Activated CD4-positive, alpha-beta T cell treated with anti-CD3 and anti-CD28 coated beads, Interleukin-2, amount 10 ng/mL, durations not matched to agents 24 days and 14 days (primary cell): ENCODE results near the gene CTSD. TPM values are rescaled to one million over a fixed set of nuclear protein-coding genes. Genes with fewer than 3 reads are reported as not detected.

Experiments
- DNase-seq: peaks from one replicate; pipeline ENCODE4 v3.0.0; 2022
- H3K27ac Mint-ChIP-seq: one replicate; pipeline ENCODE4 v1.8.0; 2022; ENCODE audit warnings: mild to moderate bottlenecking, mixed read lengths
- H3K27me3 Mint-ChIP-seq: one replicate; pipeline ENCODE4 v1.8.0; 2022; ENCODE audit warnings: mixed read lengths
- H3K36me3 Mint-ChIP-seq: one replicate; pipeline ENCODE4 v1.8.0; 2022; ENCODE audit warnings: low read depth, mild to moderate bottlenecking, mixed read lengths
- H3K4me1 Mint-ChIP-seq: one replicate; pipeline ENCODE4 v1.8.0; 2021; ENCODE audit warnings: mixed read lengths
- H3K4me3 Mint-ChIP-seq: one replicate; pipeline ENCODE4 v1.8.0; 2022; ENCODE audit warnings: mild to moderate bottlenecking, moderate library complexity, mixed read lengths
- H3K9me3 Mint-ChIP-seq: one replicate; pipeline ENCODE4 v1.8.0; 2021; ENCODE audit warnings: mixed read lengths
- intact Hi-C: fragments of 100-400 bp; cut with micrococcal nuclease; formaldehyde crosslinking; loops from one replicate; pipeline ENCODE4 v1.15.1; 2023
- total RNA-seq: library from RNA; stranded (reverse); gene quantifications from 2 replicates; pipeline ENCODE4 v1.2.3, GENCODE V29; 2022

CTSD gene
- total RNA-seq, 1 donor from 2014 or later, result 59.8 TPM

- no peak overlapping the region for H3K27ac Mint-ChIP-seq
- peaks cover 12% of the 10 kb centered on the region for H3K27me3 Mint-ChIP-seq
- H3K4me1 Mint-ChIP-seq, result no peaks in the 10 kb centered on the region
- H3K4me3 Mint-ChIP-seq, result no peak overlapping the region
- no peaks in the 10 kb centered on the region for H3K9me3 Mint-ChIP-seq
- H3K36me3 Mint-ChIP-seq, result no peaks in the 10 kb centered on the region
- DNase-seq, result no peak
- intact Hi-C loops, result no loop called here
Measured at GRCh38 chr11:1708716-1709115, 55.0 kb downstream of the CTSD start.

- no peak for DNase-seq
- Mint-ChIP-seq H3K27ac (no peak overlapping the region), H3K9me3 (no peaks in the 10 kb centered on the region), H3K27me3 (peaks cover 13% of the 10 kb centered on the region), H3K36me3 (no peaks in the 10 kb centered on the region), H3K4me1 (no peaks in the 10 kb centered on the region), H3K4me3 (no peak overlapping the region)
- intact Hi-C loops, result no loop called here
Measured at GRCh38 chr11:1707751-1708150, 56.0 kb downstream of the CTSD start.

GRCh38 chr11:1706634-1707400 is 56.9 kb downstream of the CTSD start:
- Mint-ChIP-seq H3K27me3 (peaks cover 13% of the 10 kb centered on the region), H3K4me1 (no peaks in the 10 kb centered on the region), H3K4me3 (no peak overlapping the region), H3K36me3 (no peaks in the 10 kb centered on the region), H3K9me3 (peaks cover 4% of the 10 kb centered on the region), H3K27ac (no peak overlapping the region)
- intact Hi-C loops, result no loop called here
- peak; percentile 72 for DNase-seq

GRCh38 chr11:1705126-1706052 is 58.3 kb downstream of the CTSD start:
- no peak overlapping the region for H3K27ac Mint-ChIP-seq
- H3K9me3 Mint-ChIP-seq, result peaks cover 11% of the 10 kb centered on the region
- no peaks in the 10 kb centered on the region for H3K36me3 Mint-ChIP-seq
- peaks cover 6% of the 10 kb centered on the region for H3K4me1 Mint-ChIP-seq
- no peak overlapping the region for H3K4me3 Mint-ChIP-seq
- no peak for DNase-seq
- peaks cover 12% of the 10 kb centered on the region for H3K27me3 Mint-ChIP-seq
- intact Hi-C loops, result no loop called here

- peaks cover 11% of the 10 kb centered on the region for H3K9me3 Mint-ChIP-seq
- H3K36me3 Mint-ChIP-seq, result no peaks in the 10 kb centered on the region
- intact Hi-C loops, result no loop called here
- H3K27me3 Mint-ChIP-seq, result peaks cover 7% of the 10 kb centered on the region
- no peak overlapping the region for H3K27ac Mint-ChIP-seq
- no peak for DNase-seq
- H3K4me3 Mint-ChIP-seq, result no peak overlapping the region
- peaks cover 6% of the 10 kb centered on the region for H3K4me1 Mint-ChIP-seq
Measured at GRCh38 chr11:1703146-1703545, 60.6 kb downstream of the CTSD start.

Other genes with a start within 250 kb of the CTSD start
- gene DUSP8, start 191.7 kb downstream of the CTSD start, total RNA-seq, result 0.86 and 1.6 TPM in 2 replicates
- gene KRTAP5-1, start 178.6 kb downstream of the CTSD start, total RNA-seq, result not detected in 2 replicates
- gene KRTAP5-2, start 165.6 kb downstream of the CTSD start, total RNA-seq, result not detected in 2 replicates
- gene KRTAP5-3, start 155.5 kb downstream of the CTSD start, total RNA-seq, result not detected in 2 replicates
- not detected in 2 replicates for gene KRTAP5-4, start 141.8 kb downstream of the CTSD start, total RNA-seq
- gene KRTAP5-5, start 134.2 kb downstream of the CTSD start, total RNA-seq, result not detected in 2 replicates
- not detected in 2 replicates for gene KRTAP5-6, start 66.7 kb downstream of the CTSD start, total RNA-seq
- gene IFITM10, start 13.3 kb downstream of the CTSD start, total RNA-seq, result 0.12 and 0.14 TPM in 2 replicates
- gene SYT8, start 71.1 kb upstream of the CTSD start, total RNA-seq, result not detected in 2 replicates
- not detected in 2 replicates for gene TNNI2, start 75.1 kb upstream of the CTSD start, total RNA-seq
- 303 and 322 TPM in 2 replicates for gene LSP1, start 89.2 kb upstream of the CTSD start, total RNA-seq
- gene PRR33, start 128.0 kb upstream of the CTSD start, total RNA-seq, result not detected in 2 replicates
- 1.1 and 1.2 TPM in 2 replicates for gene TNNT3, start 155.8 kb upstream of the CTSD start, total RNA-seq
- gene MRPL23, start 183.4 kb upstream of the CTSD start, total RNA-seq, result 77.1 and 78.1 TPM in 2 replicates
- gene H19, start 233.9 kb upstream of the CTSD start, total RNA-seq, result not detected in 2 replicates